ENCODE data around the gene ZNF662. TPM values are rescaled to one million over a fixed set of nuclear protein-coding genes. Genes with fewer than 3 reads are reported as not detected.

The ZNF662 gene
- total RNA-seq, 1 experiment from 2014 or later, result 2.7 TPM

GRCh38 chr3:42876940-42877720, 28.8 kb upstream of the ZNF662 start:
- CTCF ChIA-PET, result no interaction called here
- Mint-ChIP-seq H3K4me3 (no peak overlapping the region), H3K4me1 (peaks cover 19% of the 10 kb centered on the region), H3K27me3 (ENCODE audit: low read depth) (peaks cover 3% of the 10 kb centered on the region), H3K36me3 (no peaks in the 10 kb centered on the region), H3K27ac (no peak overlapping the region), H3K9me3 (no peaks in the 10 kb centered on the region)
- ATAC-seq (no peak), DNase-seq (ENCODE audit: low spot score) (no peak)
- TF ChIP-seq AR (CRISPR knock-in tag; IDR thresholded peaks at IDR 0.05), result no peak
- TF ChIP-seq, protein P1, sequence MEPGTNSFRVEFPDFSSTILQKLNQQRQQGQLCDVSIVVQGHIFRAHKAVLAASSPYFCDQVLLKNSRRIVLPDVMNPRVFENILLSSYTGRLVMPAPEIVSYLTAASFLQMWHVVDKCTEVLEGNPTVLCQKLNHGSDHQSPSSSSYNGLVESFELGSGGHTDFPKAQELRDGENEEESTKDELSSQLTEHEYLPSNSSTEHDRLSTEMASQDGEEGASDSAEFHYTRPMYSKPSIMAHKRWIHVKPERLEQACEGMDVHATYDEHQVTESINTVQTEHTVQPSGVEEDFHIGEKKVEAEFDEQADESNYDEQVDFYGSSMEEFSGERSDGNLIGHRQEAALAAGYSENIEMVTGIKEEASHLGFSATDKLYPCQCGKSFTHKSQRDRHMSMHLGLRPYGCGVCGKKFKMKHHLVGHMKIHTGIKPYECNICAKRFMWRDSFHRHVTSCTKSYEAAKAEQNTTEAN (CRISPR knock-in tag; IDR thresholded peaks at IDR 0.05), result no peak
- TF ChIP-seq AFF4 (CRISPR knock-in tag; IDR thresholded peaks at IDR 0.05; ENCODE audit: borderline replicate concordance), result no peak
- TF ChIP-seq ELF4 (CRISPR knock-in tag; IDR thresholded peaks at IDR 0.05; ENCODE audit: low read depth), result no peak
- TF ChIP-seq IRF1 (CRISPR knock-in tag; IDR thresholded peaks at IDR 0.05), result no peak
- TF ChIP-seq HMGXB4 (CRISPR knock-in tag; IDR thresholded peaks at IDR 0.05), result no peak
- TF ChIP-seq, protein P2, sequence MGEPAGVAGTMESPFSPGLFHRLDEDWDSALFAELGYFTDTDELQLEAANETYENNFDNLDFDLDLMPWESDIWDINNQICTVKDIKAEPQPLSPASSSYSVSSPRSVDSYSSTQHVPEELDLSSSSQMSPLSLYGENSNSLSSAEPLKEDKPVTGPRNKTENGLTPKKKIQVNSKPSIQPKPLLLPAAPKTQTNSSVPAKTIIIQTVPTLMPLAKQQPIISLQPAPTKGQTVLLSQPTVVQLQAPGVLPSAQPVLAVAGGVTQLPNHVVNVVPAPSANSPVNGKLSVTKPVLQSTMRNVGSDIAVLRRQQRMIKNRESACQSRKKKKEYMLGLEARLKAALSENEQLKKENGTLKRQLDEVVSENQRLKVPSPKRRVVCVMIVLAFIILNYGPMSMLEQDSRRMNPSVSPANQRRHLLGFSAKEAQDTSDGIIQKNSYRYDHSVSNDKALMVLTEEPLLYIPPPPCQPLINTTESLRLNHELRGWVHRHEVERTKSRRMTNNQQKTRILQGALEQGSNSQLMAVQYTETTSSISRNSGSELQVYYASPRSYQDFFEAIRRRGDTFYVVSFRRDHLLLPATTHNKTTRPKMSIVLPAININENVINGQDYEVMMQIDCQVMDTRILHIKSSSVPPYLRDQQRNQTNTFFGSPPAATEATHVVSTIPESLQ (CRISPR knock-in tag; IDR thresholded peaks at IDR 0.05), result no peak
- TF ChIP-seq, protein P3, sequence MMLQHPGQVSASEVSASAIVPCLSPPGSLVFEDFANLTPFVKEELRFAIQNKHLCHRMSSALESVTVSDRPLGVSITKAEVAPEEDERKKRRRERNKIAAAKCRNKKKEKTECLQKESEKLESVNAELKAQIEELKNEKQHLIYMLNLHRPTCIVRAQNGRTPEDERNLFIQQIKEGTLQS (CRISPR knock-in tag; conservative IDR thresholded peaks at IDR 0.05), result no peak
- TF ChIP-seq HMGA2 (CRISPR knock-in tag; IDR thresholded peaks at IDR 0.05), result no peak
- no peak for TF ChIP-seq ATF1 (CRISPR knock-in tag; IDR thresholded peaks at IDR 0.05)
- TF ChIP-seq CTCF (IDR thresholded peaks at IDR 0.05), result no peak
- TF ChIP-seq NR2C2 (CRISPR knock-in tag; IDR thresholded peaks at IDR 0.05), result no peak
- TF ChIP-seq ZMAT4 (CRISPR knock-in tag; IDR thresholded peaks at IDR 0.05), result no peak
- POLR2A ChIA-PET, result no interaction called here
